Caco-2 (cell line): ENCODE data around the gene RGS7. TPM values are rescaled to one million over a fixed set of nuclear protein-coding genes. Genes with fewer than 3 reads are reported as not detected.
A peak's percentile ranks its signal among the peaks of the same experiment; 100 is the strongest.
"Not testable (repeated sequence)": the region's sequence is repeated elsewhere in the genome, so short reads cannot be mapped to it uniquely, and the experiment has no call there.

Experiments used
- BruUV-seq: library from RNA; stranded (reverse); fragments of 400-500 nt; replicated peaks from 2 replicates; lab custom pipeline; 2021; lab: Mats Ljungman, UMichigan
- CTCF ChIA-PET: fragments of 300-600 bp; sonication (Branson Sonifier 250); formaldehyde crosslinking; loops from one replicate; lab custom pipeline; 2022; ENCODE audit warnings: antibody characterized with exemption; lab: Charles Lee
- POLR2A ChIA-PET: fragments of 300-600 bp; sonication (Branson Sonifier 250); formaldehyde crosslinking; loops from one replicate; lab custom pipeline; 2022; ENCODE audit warnings: antibody characterized with exemption; lab: Charles Lee
- DNase-seq, 2 experiments: peaks; one replicate each; pipeline versions ENCODE4 v3.0.0 to v3.0.0-alpha.2; 2020 to 2022
- H3K27me3 ChIP-seq: replicated peaks from 2 replicates; pipeline ENCODE4 v1.6.0; 2011; ENCODE audit warnings: low read length; ENCODE audit not compliant: control insufficient read depth, insufficient read depth
- H3K36me3 ChIP-seq: 2 replicates; pipeline ENCODE4 v1.5.1; 2011; ENCODE audit warnings: low read length; ENCODE audit not compliant: control insufficient read depth, insufficient read depth
- H3K4me1 ChIP-seq: fragments of 250-450 bp; sonication (Bioruptor Pico); 2 replicates; pipeline ENCODE4 v1.5.1; 2020; ENCODE audit warnings: mild to moderate bottlenecking
- H3K4me3 ChIP-seq: 2 replicates; pipeline ENCODE4 v1.5.1; 2011; ENCODE audit warnings: low read depth, mild to moderate bottlenecking, control low read depth, low read length
- H3K9me3 ChIP-seq: fragments of 250-450 bp; sonication (Bioruptor Pico); 2 replicates; pipeline ENCODE4 v1.5.1; 2020; ENCODE audit warnings: mild to moderate bottlenecking, moderate library complexity
- H3K27ac Mint-ChIP-seq: one replicate; pipeline ENCODE4 v1.8.0; 2022; ENCODE audit warnings: mixed read lengths; ENCODE audit not compliant: unreplicated experiment
- H3K27me3 Mint-ChIP-seq: one replicate; pipeline ENCODE4 v1.8.0; 2022; ENCODE audit warnings: mixed read lengths; ENCODE audit not compliant: insufficient read depth, unreplicated experiment
- H3K36me3 Mint-ChIP-seq: one replicate; pipeline ENCODE4 v1.8.0; 2022; ENCODE audit warnings: mild to moderate bottlenecking, mixed read lengths; ENCODE audit not compliant: insufficient read depth, unreplicated experiment
- H3K4me1 Mint-ChIP-seq: one replicate; pipeline ENCODE4 v1.8.0; 2022; ENCODE audit warnings: low read depth, mixed read lengths; ENCODE audit not compliant: unreplicated experiment
- H3K4me3 Mint-ChIP-seq: one replicate; pipeline ENCODE4 v1.8.0; 2022; ENCODE audit warnings: mild to moderate bottlenecking, moderate library complexity, mixed read lengths; ENCODE audit not compliant: unreplicated experiment
- H3K9me3 Mint-ChIP-seq: one replicate; pipeline ENCODE4 v1.8.0; 2022; ENCODE audit warnings: mixed read lengths; ENCODE audit not compliant: unreplicated experiment
- intact Hi-C: fragments of 100-400 bp; cut with micrococcal nuclease; formaldehyde crosslinking; loops from one replicate; pipeline ENCODE4 v1.10.0; 2022; ENCODE audit not compliant: unreplicated experiment
- total RNA-seq: library from RNA; stranded (reverse); gene quantifications from 2 replicates; pipeline ENCODE4 v1.2.3, GENCODE V29; 2022
- TF ChIP-seq, protein P1 (sequence below), 2 experiments: fragments of 200-600 bp in 1 of 2; IDR thresholded peaks; 1 replicate in 1 of 2; 2 replicates in 1 of 2; pipeline versions ENCODE4 v1.5.1 to v1.8.0; 2011 to 2022; ENCODE audit warnings: antibody characterized with exemption in 1 of 2, control low read depth in 1 of 2, inconsistent platforms in 1 of 2, low read depth in 1 of 2, low read length in 1 of 2, mild to moderate bottlenecking in 1 of 2, moderate library complexity in 1 of 2; ENCODE audit not compliant: insufficient read depth in 1 of 2, severe bottlenecking in 1 of 2, unreplicated experiment in 1 of 2

The RGS7 gene
- total RNA-seq, 1 experiment from 2014 or later, result not detected

DNA sequence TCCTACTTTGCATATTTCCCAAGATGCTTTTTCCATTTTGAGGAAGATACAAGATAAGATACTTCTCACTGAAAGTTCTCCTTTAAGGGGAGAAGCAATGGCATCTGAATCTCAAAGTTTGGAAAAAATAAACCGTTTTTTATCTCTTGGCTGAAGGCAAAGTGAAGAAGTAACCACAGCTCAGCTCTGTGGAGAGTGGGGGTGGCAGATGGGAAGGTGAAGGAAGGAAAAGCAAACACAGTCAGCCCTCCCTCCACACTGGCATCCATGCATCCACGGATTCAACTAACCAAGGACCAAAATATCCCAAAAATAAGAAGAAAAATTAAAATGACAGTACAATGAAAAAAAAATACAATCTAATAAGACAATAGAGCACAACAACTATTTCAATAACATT, 211.1 kb downstream of the RGS7 start:
- CTCF ChIA-PET, result no interaction called here
- TF ChIP-seq, protein P1, sequence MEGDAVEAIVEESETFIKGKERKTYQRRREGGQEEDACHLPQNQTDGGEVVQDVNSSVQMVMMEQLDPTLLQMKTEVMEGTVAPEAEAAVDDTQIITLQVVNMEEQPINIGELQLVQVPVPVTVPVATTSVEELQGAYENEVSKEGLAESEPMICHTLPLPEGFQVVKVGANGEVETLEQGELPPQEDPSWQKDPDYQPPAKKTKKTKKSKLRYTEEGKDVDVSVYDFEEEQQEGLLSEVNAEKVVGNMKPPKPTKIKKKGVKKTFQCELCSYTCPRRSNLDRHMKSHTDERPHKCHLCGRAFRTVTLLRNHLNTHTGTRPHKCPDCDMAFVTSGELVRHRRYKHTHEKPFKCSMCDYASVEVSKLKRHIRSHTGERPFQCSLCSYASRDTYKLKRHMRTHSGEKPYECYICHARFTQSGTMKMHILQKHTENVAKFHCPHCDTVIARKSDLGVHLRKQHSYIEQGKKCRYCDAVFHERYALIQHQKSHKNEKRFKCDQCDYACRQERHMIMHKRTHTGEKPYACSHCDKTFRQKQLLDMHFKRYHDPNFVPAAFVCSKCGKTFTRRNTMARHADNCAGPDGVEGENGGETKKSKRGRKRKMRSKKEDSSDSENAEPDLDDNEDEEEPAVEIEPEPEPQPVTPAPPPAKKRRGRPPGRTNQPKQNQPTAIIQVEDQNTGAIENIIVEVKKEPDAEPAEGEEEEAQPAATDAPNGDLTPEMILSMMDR (IDR thresholded peaks at IDR 0.05; ENCODE audit: insufficient read depth in 1 of 2, low read depth in 1 of 2, low read length in 1 of 2, severe bottlenecking in 1 of 2, unreplicated experiment in 1 of 2), result no peak
- Mint-ChIP-seq H3K27ac (no peak overlapping the region), H3K36me3 (no peaks in the 10 kb centered on the region), H3K27me3 (no peaks in the 10 kb centered on the region), H3K4me1 (no peaks in the 10 kb centered on the region), H3K9me3 (peaks cover 14% of the 10 kb centered on the region), H3K4me3 (no peak overlapping the region)
- H3K9me3 ChIP-seq, result peaks cover 7% of the 10 kb centered on the region
- no peak for DNase-seq
- H3K4me1 ChIP-seq, result peaks cover 15% of the 10 kb centered on the region
- POLR2A ChIA-PET, result no interaction called here
- no peak overlapping the region for H3K4me3 ChIP-seq
- H3K27me3 ChIP-seq, result no peaks in the 10 kb centered on the region
- H3K36me3 ChIP-seq, result no peaks in the 10 kb centered on the region
- no TSS peak for BruUV-seq
- intact Hi-C loops, result no loop called here

- intact Hi-C loops, result no loop called here
- H3K27ac Mint-ChIP-seq, result no peak overlapping the region
- DNase-seq, result no peak
- ChIA-PET CTCF (no interaction called here), POLR2A (no interaction called here)
- no TSS peak for BruUV-seq
- Histone ChIP-seq H3K4me3 (no peak overlapping the region), H3K9me3 (peaks cover 7% of the 10 kb centered on the region), H3K36me3 (no peaks in the 10 kb centered on the region), H3K4me1 (peaks cover 19% of the 10 kb centered on the region), H3K27me3 (no peaks in the 10 kb centered on the region)
- H3K9me3 Mint-ChIP-seq, result peaks cover 14% of the 10 kb centered on the region
- no peak overlapping the region for H3K4me3 Mint-ChIP-seq
- no peaks in the 10 kb centered on the region for H3K36me3 Mint-ChIP-seq
- H3K4me1 Mint-ChIP-seq, result no peaks in the 10 kb centered on the region
- no peaks in the 10 kb centered on the region for H3K27me3 Mint-ChIP-seq
- TF ChIP-seq, protein P1 (IDR thresholded peaks at IDR 0.05; ENCODE audit: insufficient read depth in 1 of 2, low read depth in 1 of 2, low read length in 1 of 2, severe bottlenecking in 1 of 2, unreplicated experiment in 1 of 2), result no peak
Observed at GRCh38 chr1:241143765-241144442, 213.1 kb downstream of the RGS7 start.

GRCh38 chr1:241142493-241142892, 214.5 kb downstream of the RGS7 start:
- intact Hi-C loops, result no loop called here

GRCh38 chr1:241141646-241142045, 215.4 kb downstream of the RGS7 start:
- H3K27me3 Mint-ChIP-seq, H3K27me3 ChIP-seq, POLR2A ChIA-PET, H3K27ac Mint-ChIP-seq, H3K36me3 Mint-ChIP-seq, H3K4me3 Mint-ChIP-seq, H3K4me1 Mint-ChIP-seq, BruUV-seq, H3K4me3 ChIP-seq, H3K36me3 ChIP-seq, H3K9me3 ChIP-seq, CTCF ChIA-PET, intact Hi-C loops: not testable (repeated sequence)
- peaks cover 19% of the 10 kb centered on the region for H3K4me1 ChIP-seq
- peak in 1 of 2 experiments; percentile 17 for DNase-seq
- peaks cover 14% of the 10 kb centered on the region for H3K9me3 Mint-ChIP-seq

More at GRCh38 chr1:241142493-241142892, 214.5 kb downstream of the RGS7 start:
- TF ChIP-seq, protein P1 (IDR thresholded peaks at IDR 0.05; ENCODE audit: insufficient read depth in 1 of 2, low read depth in 1 of 2, low read length in 1 of 2, severe bottlenecking in 1 of 2, unreplicated experiment in 1 of 2), result no peak
- Histone ChIP-seq H3K36me3 (no peaks in the 10 kb centered on the region), H3K27me3 (no peaks in the 10 kb centered on the region), H3K4me3 (no peak overlapping the region), H3K4me1 (peaks cover 19% of the 10 kb centered on the region), H3K9me3 (peaks cover 7% of the 10 kb centered on the region)
- CTCF ChIA-PET, result no interaction called here
- H3K27ac Mint-ChIP-seq, result no peak overlapping the region
- H3K4me3 Mint-ChIP-seq, result no peak overlapping the region
- no TSS peak for BruUV-seq
- H3K36me3 Mint-ChIP-seq, result no peaks in the 10 kb centered on the region
- no peaks in the 10 kb centered on the region for H3K27me3 Mint-ChIP-seq
- H3K4me1 Mint-ChIP-seq, result no peaks in the 10 kb centered on the region
- POLR2A ChIA-PET, result no interaction called here
- DNase-seq, result no peak
- peaks cover 14% of the 10 kb centered on the region for H3K9me3 Mint-ChIP-seq
